GM18511 (cell line): ENCODE data around the gene SQSTM1.
"Not testable (repeated sequence)": the region's sequence is repeated elsewhere in the genome, so short reads cannot be mapped to it uniquely, and the experiment has no call there.

Experiments used
- ATAC-seq: cut with Tn5 transposase; IDR thresholded peaks from one replicate; pipeline ENCODE4 v1.9.1; 2021; ENCODE audit warnings: mild to moderate bottlenecking, moderate library complexity; ENCODE audit not compliant: unreplicated experiment

The SQSTM1 gene

GRCh38 chr5:179823937-179824744 is 3.4 kb downstream of the SQSTM1 start:
- no peak for ATAC-seq

- ATAC-seq: no peak
These were observed 4.0 kb downstream of the SQSTM1 start for GRCh38 chr5:179824745-179825112.

GRCh38 chr5:179825655-179826182 is 5.0 kb downstream of the SQSTM1 start:
- no peak for ATAC-seq

- no peak for ATAC-seq
These were observed 7.0 kb downstream of the SQSTM1 start for GRCh38 chr5:179827680-179828079.

- no peak for ATAC-seq
These were observed 8.2 kb downstream of the SQSTM1 start for GRCh38 chr5:179828756-179829421.

GRCh38 chr5:179829732-179830435 is 9.2 kb downstream of the SQSTM1 start:
- no peak for ATAC-seq

GRCh38 chr5:179830818-179831468 is 10.2 kb downstream of the SQSTM1 start:
- ATAC-seq: no peak

- no peak for ATAC-seq
These were observed 11.5 kb downstream of the SQSTM1 start for GRCh38 chr5:179832039-179832745.

GRCh38 chr5:179833056-179833708 is 12.5 kb downstream of the SQSTM1 start:
- no peak for ATAC-seq

- ATAC-seq: no peak
These were observed 13.0 kb downstream of the SQSTM1 start for GRCh38 chr5:179833709-179834070.

GRCh38 chr5:179834120-179834519 is 13.4 kb downstream of the SQSTM1 start:
- no peak for ATAC-seq

GRCh38 chr5:179834871-179835270 is 14.2 kb downstream of the SQSTM1 start:
- ATAC-seq: not testable (repeated sequence)

GRCh38 chr5:179836225-179837019 is 15.7 kb downstream of the SQSTM1 start:
- ATAC-seq: no peak

GRCh38 chr5:179837076-179838011 is 16.6 kb downstream of the SQSTM1 start:
- no peak for ATAC-seq

- ATAC-seq: no peak
These were observed 18.9 kb downstream of the SQSTM1 start for GRCh38 chr5:179839328-179840256.

GRCh38 chr5:179840321-179840720 is 19.6 kb downstream of the SQSTM1 start:
- no peak for ATAC-seq

- no peak for ATAC-seq
These were observed 20.1 kb downstream of the SQSTM1 start for GRCh38 chr5:179840766-179841165.
